Cardiac fibroblast (primary cell): ENCODE results near the gene SIRPA.

Experiments
- DNase-seq, 2 donors: peaks; one replicate each; pipeline versions ENCODE4 v3.0.0 to v3.0.0-alpha.2; 2010; ENCODE audit warnings: low read depth in 2 of 2
- H3K4me3 ChIP-seq, 2 donors: replicated peaks in 1 of 2; 1 replicate in 1 of 2; 2 replicates in 1 of 2; pipeline ENCODE4 v1.5.1; 2011; ENCODE audit warnings: low read depth in 2 of 2, low read length in 2 of 2, mild to moderate bottlenecking in 2 of 2, moderate library complexity in 1 of 2
- TF ChIP-seq, protein P1 (sequence below): IDR thresholded peaks from one replicate; pipeline ENCODE4 v1.5.1; 2011; ENCODE audit warnings: low read depth, mild to moderate bottlenecking, low read length, inconsistent platforms

SIRPA gene

DNA sequence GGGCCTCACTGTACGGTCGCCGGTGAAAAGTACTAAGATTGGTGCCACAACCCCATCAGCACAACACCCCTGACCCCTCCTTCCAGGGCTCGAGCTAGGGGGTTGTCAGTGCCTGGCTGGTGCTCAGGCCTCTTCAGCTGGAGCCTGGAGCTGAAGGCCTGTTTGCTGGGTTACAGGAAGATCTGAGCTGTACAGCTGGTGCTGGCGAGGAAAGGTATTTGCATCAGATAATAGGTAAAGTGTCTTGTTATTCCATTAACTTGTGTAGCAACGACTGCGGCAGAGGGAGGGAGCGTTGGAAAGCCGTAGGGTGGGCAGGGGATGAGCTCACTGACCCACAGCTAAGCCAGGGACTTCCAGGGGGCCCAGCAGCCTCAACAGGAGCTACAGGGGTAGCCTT lies 15.8 kb upstream of the SIRPA start:
- DNase-seq: no peak
- TF ChIP-seq, protein P1, sequence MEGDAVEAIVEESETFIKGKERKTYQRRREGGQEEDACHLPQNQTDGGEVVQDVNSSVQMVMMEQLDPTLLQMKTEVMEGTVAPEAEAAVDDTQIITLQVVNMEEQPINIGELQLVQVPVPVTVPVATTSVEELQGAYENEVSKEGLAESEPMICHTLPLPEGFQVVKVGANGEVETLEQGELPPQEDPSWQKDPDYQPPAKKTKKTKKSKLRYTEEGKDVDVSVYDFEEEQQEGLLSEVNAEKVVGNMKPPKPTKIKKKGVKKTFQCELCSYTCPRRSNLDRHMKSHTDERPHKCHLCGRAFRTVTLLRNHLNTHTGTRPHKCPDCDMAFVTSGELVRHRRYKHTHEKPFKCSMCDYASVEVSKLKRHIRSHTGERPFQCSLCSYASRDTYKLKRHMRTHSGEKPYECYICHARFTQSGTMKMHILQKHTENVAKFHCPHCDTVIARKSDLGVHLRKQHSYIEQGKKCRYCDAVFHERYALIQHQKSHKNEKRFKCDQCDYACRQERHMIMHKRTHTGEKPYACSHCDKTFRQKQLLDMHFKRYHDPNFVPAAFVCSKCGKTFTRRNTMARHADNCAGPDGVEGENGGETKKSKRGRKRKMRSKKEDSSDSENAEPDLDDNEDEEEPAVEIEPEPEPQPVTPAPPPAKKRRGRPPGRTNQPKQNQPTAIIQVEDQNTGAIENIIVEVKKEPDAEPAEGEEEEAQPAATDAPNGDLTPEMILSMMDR: no peak
- no peak overlapping the region for H3K4me3 ChIP-seq

DNA sequence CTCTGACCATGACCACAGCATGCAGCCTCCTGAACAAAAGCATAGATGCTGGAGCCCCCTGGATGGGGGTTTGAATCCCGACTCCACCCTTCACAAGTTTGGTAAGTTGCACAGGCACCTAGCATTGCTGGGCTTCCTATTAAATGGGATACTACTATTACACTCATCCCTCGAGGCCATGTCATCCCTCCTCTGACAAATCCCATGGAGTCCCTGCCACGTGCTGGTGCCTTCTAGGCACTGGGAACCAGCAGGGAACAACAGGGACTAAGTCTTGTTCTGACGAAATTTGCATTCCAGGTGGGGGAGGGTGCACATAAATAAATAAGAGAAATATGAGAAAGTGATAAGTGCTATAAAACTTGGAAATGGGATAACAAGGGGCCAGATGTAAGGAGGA lies 15.3 kb upstream of the SIRPA start:
- H3K4me3 ChIP-seq: no peak overlapping the region
- TF ChIP-seq, protein P1: no peak
- DNase-seq: no peak

DNA sequence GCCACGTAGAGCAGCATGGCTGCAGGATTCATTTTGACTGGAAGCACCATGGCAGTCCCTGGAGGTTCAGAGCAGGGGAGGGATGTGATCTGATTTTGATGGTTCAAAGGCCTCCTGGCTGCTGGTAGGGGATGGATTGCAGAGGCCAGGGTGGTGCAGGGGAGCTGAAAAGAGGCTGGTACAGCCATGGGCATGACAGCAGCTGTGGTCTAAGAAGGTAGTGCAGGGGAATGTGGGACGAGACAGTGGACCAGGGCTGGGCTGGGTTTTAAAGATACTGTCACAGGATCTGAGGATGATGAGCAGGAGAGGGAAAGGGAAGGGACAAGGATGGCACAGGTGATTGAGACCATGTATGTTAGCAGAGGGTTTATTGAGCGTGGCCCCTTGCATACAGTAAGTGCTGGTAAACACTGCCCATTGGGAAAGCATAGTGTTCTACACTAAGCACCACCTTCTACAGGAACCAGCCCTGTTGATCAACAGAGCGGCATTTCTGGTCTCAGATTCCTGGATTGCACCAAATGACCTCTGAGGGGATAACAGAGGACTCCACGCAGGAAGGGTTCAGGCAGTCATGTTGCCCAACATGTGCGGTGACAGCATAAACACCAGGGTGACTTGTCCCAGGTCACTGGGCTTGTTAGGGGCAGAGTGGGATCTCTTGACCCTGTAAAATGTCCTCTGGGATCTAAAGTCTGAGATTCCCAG lies 14.5 kb upstream of the SIRPA start:
- no peak overlapping the region for H3K4me3 ChIP-seq

DNA sequence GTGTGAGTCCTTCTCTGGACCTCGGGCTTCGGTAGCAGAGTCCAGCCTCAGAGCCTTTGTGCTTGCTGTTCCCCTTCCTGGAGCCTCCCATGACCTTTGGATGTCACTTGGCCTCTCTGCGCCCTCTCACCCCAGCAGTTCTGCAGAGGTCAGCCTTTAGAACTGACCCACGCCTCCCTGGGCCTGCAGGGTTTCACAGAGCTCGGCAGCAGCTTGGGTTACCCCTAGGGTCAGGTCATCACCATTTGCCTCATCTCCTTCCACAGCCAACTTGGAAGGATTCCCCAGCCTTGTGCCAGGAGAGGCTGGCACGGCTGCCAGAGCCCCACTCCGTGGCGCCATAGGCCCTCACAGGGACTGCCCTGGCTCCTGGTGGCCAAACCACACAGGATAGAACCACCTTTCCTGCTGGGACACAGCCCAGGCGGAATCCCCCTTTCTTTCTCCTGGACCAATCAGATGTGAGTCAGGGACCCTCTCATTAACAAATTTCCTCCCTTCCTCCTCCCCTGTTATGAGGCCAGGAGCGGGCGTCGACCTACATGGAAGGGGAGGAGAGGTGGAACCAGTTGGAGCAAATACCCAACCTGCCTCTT lies 13.9 kb upstream of the SIRPA start:
- TF ChIP-seq, protein P1: no peak
- DNase-seq: no peak
- H3K4me3 ChIP-seq: no peak overlapping the region

More for the DNA sequence above, 14.5 kb upstream of the SIRPA start:
- DNase-seq: no peak
- TF ChIP-seq, protein P1: no peak

DNA sequence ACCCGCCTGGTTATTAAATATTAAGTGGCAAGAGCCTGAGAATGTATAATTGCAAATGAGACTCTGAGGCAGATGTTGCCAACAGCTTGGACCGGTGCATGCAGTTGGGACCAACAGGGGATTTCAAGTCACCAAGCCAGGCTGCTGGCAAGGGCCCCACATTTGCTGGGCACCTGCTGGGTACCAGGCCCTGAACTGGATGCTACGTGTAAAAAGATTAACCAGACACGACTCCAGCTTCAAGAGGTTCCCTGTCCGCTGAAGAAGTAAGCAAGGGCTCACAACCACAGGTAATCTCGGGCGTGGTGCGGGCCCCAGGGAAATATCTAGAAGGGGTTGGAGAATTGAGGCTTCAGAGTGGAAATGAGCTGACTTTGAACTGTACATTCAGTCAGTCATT lies 13.2 kb upstream of the SIRPA start:
- no peak for DNase-seq
- H3K4me3 ChIP-seq: no peak overlapping the region
- TF ChIP-seq, protein P1: no peak

DNA sequence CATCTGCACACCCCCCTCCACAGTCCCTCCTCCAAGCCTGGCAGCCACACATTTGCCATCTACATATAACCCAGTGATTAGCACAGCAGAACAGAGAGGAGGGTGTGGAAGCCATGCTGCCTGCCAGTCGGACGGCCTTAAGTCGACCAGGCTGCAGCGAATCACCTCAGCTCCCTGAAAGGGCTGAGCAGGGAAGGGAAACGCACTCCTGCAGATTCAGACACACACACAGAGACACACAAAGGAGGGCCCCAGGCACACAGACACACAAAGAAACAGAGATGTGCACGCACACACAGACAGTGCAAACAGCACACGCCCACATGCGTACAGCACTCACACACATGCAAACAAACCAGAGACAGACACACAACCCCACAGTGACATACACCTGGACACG lies 11.2 kb upstream of the SIRPA start:
- TF ChIP-seq, protein P1: no peak
- DNase-seq: no peak
- no peak overlapping the region for H3K4me3 ChIP-seq
